ENCODE measurements around the gene RAB37. TPM values are rescaled to one million over a fixed set of nuclear protein-coding genes. Genes with fewer than 3 reads are reported as not detected.

The RAB37 gene
- total and polyA plus RNA-seq, 2 of the 8 experiments (the other 6 are each of a cell fraction or from before 2014, with no cell fraction given), result 5.5 to 6.1 TPM

DNA sequence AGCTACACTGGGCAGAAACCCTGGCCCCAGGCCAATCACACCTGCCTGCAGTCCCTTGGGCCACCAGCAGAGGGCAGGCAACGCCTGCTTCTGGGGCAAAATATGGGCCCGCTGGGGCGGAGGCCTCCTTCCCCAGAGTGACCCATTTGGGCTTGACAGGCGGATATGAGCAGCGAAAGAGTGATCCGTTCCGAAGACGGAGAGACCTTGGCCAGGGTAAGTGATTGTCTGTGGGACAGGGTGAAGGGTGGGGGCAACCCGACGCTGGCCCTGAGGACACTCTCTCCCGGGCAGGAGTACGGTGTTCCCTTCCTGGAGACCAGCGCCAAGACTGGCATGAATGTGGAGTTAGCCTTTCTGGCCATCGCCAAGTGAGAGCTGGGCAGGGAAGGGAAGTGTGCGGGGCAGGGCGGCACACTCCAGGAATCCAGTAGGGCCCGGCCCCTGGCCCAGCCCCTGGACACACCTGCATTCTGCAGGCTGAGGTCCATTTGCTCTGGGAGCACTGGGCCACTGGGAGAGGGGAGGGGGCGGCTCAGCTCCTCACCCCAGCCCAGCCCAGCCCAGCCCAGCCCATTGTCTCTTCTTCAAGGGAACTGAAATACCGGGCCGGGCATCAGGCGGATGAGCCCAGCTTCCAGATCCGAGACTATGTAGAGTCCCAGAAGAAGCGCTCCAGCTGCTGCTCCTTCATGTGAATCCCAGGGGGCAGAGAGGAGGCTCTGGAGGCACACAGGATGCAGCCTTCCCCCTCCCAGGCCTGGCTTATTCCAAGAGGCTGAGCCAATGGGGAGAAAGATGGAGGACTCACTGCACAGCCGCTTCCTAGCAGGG lies 7.9 kb downstream of the RAB37 start (continued):
- no peak for TF ChIP-seq CHD1 (IDR thresholded peaks at IDR 0.05; ENCODE audit: low read depth, low read length)
- no peak for TF ChIP-seq KDM4A (IDR thresholded peaks at IDR 0.05; ENCODE audit: low read depth, low read length, severe bottlenecking)
- no peak for TF ChIP-seq EGR1 (IDR thresholded peaks at IDR 0.05; ENCODE audit: borderline replicate concordance, low read depth, low read length)
- TF ChIP-seq SP2 (IDR thresholded peaks at IDR 0.05; ENCODE audit: low read length), result no peak
- no peak for TF ChIP-seq EP300 (IDR thresholded peaks at IDR 0.05; ENCODE audit: borderline replicate concordance in 1 of 2, low read depth in 2 of 2, low read length in 2 of 2)
- TF ChIP-seq TAF1 (IDR thresholded peaks at IDR 0.05; ENCODE audit: low read depth, low read length), result 0 out of 2 replicates have a peak, but pooled peaks have one; percentile 8
- no peak for TF ChIP-seq CBX5 (IDR thresholded peaks at IDR 0.05; ENCODE audit: low read depth, low read length)
- TF ChIP-seq POLR2A (IDR thresholded peaks at IDR 0.05; ENCODE audit: control extremely low read depth in 1 of 2, low read depth in 2 of 2, low read length in 2 of 2), result no peak
- 0 out of 2 replicates have a peak, but pooled peaks have one; percentile 35 for TF ChIP-seq YY1 (IDR thresholded peaks at IDR 0.05; ENCODE audit: low read depth, low read length)
- 0 out of 2 replicates have a peak, but pooled peaks have one; percentile 21 for TF ChIP-seq SP4 (IDR thresholded peaks at IDR 0.05; ENCODE audit: low read length)
- TF ChIP-seq, protein P1, sequence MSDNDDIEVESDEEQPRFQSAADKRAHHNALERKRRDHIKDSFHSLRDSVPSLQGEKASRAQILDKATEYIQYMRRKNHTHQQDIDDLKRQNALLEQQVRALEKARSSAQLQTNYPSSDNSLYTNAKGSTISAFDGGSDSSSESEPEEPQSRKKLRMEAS (IDR thresholded peaks at IDR 0.05), result 0 out of 2 replicates have a peak, but pooled peaks have one; percentile 7

Measured in H1 (cell line).